OCI-LY1 (cell line): ENCODE measurements around the gene ATF6B.

ENCODE experiments used
- EZH2 ChIP-seq: fragments of 200-600 bp; sonication (generic), shearing (Covaris generic); IDR thresholded peaks from 2 replicates; pipeline ENCODE4 v1.8.0; 2017; ENCODE audit warnings: borderline replicate concordance, mixed run types, mild to moderate bottlenecking, antibody characterized with exemption, low read length, moderate library complexity, mixed read lengths
- TF ChIP-seq, protein P1 (sequence below): fragments of 200-600 bp; sonication (generic), shearing (Covaris generic); IDR thresholded peaks from 2 replicates; pipeline ENCODE4 v1.5.1; 2017; ENCODE audit warnings: mild to moderate bottlenecking, antibody characterized with exemption, low read length, moderate library complexity, mixed read lengths

DNA sequence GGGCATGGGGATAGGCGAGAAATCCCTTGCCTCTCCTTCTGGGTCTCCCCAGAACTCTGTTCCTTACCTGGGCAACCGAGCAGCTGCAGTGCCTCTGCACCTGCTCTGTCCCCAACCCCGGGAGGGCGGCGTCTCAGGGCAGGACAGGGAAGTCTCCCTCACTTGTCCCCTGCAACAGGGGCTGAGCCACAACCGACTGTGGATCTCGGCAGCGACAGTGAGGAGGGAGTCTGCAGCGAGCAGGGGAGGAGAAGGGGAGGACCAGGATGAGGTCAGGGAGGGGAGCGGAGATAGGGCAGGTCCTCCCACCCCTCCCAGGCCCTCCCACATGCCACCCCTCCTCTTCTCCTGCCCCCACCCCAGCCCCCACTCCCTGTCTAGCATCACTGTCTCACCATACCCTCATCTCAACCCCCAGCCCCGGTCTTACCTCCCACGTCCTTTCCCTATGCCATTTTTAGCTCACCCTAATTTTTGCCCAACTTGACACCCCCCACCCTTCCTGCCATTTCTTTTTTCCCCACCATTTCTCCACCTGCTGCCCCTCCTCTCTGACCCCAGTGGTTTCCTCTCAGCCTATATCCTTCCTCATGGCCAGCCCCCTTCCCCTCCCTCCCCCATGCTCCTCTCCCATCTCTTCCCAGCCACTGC, 18.8 kb downstream of the ATF6B start, which contains the start of gene TNXB:
- no peak for TF ChIP-seq EZH2
- TF ChIP-seq, protein P1, sequence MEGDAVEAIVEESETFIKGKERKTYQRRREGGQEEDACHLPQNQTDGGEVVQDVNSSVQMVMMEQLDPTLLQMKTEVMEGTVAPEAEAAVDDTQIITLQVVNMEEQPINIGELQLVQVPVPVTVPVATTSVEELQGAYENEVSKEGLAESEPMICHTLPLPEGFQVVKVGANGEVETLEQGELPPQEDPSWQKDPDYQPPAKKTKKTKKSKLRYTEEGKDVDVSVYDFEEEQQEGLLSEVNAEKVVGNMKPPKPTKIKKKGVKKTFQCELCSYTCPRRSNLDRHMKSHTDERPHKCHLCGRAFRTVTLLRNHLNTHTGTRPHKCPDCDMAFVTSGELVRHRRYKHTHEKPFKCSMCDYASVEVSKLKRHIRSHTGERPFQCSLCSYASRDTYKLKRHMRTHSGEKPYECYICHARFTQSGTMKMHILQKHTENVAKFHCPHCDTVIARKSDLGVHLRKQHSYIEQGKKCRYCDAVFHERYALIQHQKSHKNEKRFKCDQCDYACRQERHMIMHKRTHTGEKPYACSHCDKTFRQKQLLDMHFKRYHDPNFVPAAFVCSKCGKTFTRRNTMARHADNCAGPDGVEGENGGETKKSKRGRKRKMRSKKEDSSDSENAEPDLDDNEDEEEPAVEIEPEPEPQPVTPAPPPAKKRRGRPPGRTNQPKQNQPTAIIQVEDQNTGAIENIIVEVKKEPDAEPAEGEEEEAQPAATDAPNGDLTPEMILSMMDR = no peak
